ENCODE data around the gene MEG3.

DNA sequence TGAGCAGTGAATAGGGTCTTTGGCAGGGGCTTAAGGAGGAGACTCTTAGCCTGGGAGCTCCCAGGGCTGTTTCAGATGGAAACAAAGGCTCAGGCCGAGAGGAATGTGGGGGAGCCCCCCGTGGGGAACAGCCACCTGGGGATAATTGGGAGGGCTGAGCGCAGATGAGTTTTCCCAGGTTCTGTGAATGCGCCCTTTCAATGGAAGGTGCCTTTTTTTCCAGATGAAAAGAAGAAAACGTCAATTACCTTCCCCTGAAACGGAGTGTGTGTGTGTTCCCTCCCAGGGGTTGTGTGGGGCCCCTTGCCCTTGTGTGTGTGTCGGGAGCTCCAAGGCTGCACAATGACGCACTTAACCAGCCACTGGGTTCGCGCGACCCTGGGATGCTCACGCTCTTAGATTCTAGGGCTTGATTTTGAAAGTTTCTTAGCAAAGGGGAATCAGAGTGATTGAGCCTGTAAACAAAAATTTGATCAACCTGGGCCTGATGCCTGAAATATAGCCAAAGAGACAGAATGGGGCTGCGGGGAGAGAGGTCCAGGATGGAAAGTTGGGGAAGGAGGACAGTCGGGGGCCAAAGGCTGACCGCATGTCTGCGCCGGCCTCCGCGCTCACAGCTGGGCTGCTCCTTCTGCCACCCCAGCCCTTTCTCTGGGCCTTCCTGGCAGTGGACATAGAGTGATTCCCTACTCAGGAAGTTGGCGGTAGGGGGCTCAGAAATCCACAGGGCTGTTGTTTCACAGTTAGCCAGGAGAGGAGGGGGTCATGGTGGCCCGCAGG is 14.6 kb downstream of the MEG3 start:
- TF ChIP-seq, protein P1, sequence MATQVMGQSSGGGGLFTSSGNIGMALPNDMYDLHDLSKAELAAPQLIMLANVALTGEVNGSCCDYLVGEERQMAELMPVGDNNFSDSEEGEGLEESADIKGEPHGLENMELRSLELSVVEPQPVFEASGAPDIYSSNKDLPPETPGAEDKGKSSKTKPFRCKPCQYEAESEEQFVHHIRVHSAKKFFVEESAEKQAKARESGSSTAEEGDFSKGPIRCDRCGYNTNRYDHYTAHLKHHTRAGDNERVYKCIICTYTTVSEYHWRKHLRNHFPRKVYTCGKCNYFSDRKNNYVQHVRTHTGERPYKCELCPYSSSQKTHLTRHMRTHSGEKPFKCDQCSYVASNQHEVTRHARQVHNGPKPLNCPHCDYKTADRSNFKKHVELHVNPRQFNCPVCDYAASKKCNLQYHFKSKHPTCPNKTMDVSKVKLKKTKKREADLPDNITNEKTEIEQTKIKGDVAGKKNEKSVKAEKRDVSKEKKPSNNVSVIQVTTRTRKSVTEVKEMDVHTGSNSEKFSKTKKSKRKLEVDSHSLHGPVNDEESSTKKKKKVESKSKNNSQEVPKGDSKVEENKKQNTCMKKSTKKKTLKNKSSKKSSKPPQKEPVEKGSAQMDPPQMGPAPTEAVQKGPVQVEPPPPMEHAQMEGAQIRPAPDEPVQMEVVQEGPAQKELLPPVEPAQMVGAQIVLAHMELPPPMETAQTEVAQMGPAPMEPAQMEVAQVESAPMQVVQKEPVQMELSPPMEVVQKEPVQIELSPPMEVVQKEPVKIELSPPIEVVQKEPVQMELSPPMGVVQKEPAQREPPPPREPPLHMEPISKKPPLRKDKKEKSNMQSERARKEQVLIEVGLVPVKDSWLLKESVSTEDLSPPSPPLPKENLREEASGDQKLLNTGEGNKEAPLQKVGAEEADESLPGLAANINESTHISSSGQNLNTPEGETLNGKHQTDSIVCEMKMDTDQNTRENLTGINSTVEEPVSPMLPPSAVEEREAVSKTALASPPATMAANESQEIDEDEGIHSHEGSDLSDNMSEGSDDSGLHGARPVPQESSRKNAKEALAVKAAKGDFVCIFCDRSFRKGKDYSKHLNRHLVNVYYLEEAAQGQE (IDR thresholded peaks at IDR 0.05; ENCODE audit: borderline replicate concordance) = no peak
- TF ChIP-seq EZH2 (IDR thresholded peaks at IDR 0.05; ENCODE audit: borderline replicate concordance, insufficient read depth, low read length, poor library complexity, severe bottlenecking) (no peak), EP300 (conservative IDR thresholded peaks at IDR 0.05; ENCODE audit: poor library complexity, severe bottlenecking) (no peak), POLR2AphosphoS5 (IDR thresholded peaks at IDR 0.05) (no peak), SMC3 (conservative IDR thresholded peaks at IDR 0.05; ENCODE audit: poor library complexity) (no peak), MXI1 (conservative IDR thresholded peaks at IDR 0.05; ENCODE audit: poor library complexity, severe bottlenecking) (no peak)
- TF ChIP-seq, protein P2, sequence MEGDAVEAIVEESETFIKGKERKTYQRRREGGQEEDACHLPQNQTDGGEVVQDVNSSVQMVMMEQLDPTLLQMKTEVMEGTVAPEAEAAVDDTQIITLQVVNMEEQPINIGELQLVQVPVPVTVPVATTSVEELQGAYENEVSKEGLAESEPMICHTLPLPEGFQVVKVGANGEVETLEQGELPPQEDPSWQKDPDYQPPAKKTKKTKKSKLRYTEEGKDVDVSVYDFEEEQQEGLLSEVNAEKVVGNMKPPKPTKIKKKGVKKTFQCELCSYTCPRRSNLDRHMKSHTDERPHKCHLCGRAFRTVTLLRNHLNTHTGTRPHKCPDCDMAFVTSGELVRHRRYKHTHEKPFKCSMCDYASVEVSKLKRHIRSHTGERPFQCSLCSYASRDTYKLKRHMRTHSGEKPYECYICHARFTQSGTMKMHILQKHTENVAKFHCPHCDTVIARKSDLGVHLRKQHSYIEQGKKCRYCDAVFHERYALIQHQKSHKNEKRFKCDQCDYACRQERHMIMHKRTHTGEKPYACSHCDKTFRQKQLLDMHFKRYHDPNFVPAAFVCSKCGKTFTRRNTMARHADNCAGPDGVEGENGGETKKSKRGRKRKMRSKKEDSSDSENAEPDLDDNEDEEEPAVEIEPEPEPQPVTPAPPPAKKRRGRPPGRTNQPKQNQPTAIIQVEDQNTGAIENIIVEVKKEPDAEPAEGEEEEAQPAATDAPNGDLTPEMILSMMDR (IDR thresholded peaks at IDR 0.05; ENCODE audit: poor library complexity, severe bottlenecking) = no peak

All from neural cell (in vitro differentiated cells).